A549 (cell line): ENCODE measurements around the gene EYA2. TPM values are rescaled to one million over a fixed set of nuclear protein-coding genes. Genes with fewer than 3 reads are reported as not detected.

Experiments
- ATAC-seq, 2 experiments: fragments of 200-7000 bp in 1 of 2; fragments of >200 bp in 1 of 2; cut with Nextera tagmentation in 1 of 2; cut with Tn5 transposase in 1 of 2; 3 replicates each; pipeline versions ENCODE4 v1.8.0 to v1.9.1; 2018 to 2020; ENCODE audit warnings: mild to moderate bottlenecking in 1 of 2, moderate library complexity in 1 of 2
- CTCF ChIA-PET: fragments of 300-600 bp; sonication (Branson Sonifier 250); formaldehyde crosslinking; extraction: SDS; loops from one replicate; lab custom pipeline; 2021; ENCODE audit warnings: antibody characterized with exemption, inconsistent platforms; lab: Yijun Ruan, JAX
- POLR2A ChIA-PET: fragments of 350-600 bp; formaldehyde crosslinking; extraction: SDS; loops from one replicate; lab custom pipeline; 2021; ENCODE audit warnings: antibody characterized with exemption, inconsistent platforms; lab: Yijun Ruan, JAX
- DNase-seq, 2 experiments: peaks; one replicate each; pipeline versions ENCODE4 v3.0.0 to v3.0.0-alpha.2; 2011 to 2016; ENCODE audit warnings: low read depth in 1 of 2, low spot score in 1 of 2
- FAIRE-seq: peaks from 2 replicates; lab custom pipeline; 2011; peaks lifted over from hg19 to GRCh38; lab: Jason Lieb, UNC
- H3K27ac ChIP-seq, 2 experiments: fragments of >200 bp; sonication (Bioruptor Twin); formaldehyde crosslinking; 3 replicates each; pipeline ENCODE4 v1.5.1; 2016 to 2017
- H3K4me1 ChIP-seq: fragments of >200 bp; sonication (Bioruptor Twin); formaldehyde crosslinking; 3 replicates; pipeline ENCODE4 v1.6.1; 2016
- H3K4me2 ChIP-seq: fragments of >200 bp; sonication (Bioruptor Twin); formaldehyde crosslinking; 3 replicates; pipeline ENCODE4 v1.6.1; 2016
- H3K4me3 ChIP-seq: fragments of >200 bp; sonication (Bioruptor Twin); formaldehyde crosslinking; 3 replicates; pipeline ENCODE4 v1.5.1; 2016
- H3K9me3 ChIP-seq: fragments of >200 bp; sonication (Bioruptor Twin); formaldehyde crosslinking; 3 replicates; pipeline ENCODE4 v1.6.1; 2016
- CBX8 ChIP-seq: fragments of 200-600 bp; sonication (generic); IDR thresholded peaks from 2 replicates; pipeline ENCODE4 v1.6.1; 2016
- CEBPB ChIP-seq, 2 experiments: fragments of >200 bp in 1 of 2; sonication (Bioruptor Twin) in 1 of 2; formaldehyde crosslinking in 1 of 2; IDR thresholded peaks; 2 replicates each; pipeline ENCODE4 v1.6.1; 2012 to 2016
- EHF ChIP-seq: fragments of 250-450 bp; sonication (Bioruptor Pico); IDR thresholded peaks from 2 replicates; pipeline ENCODE4 v1.5.0; 2020; ENCODE audit warnings: mild to moderate bottlenecking
- ESRRA ChIP-seq: fragments of 150-350 bp; IDR thresholded peaks from 2 replicates; pipeline ENCODE4 v1.6.1; 2014; ENCODE audit warnings: mild to moderate bottlenecking, low read length, borderline replicate concordance
- FOSL2 ChIP-seq, 2 experiments: fragments of 450-650 bp in 1 of 2; fragments of >200 bp in 1 of 2; sonication (Bioruptor Twin) in 1 of 2; formaldehyde crosslinking; IDR thresholded peaks; 2 replicates each; pipeline versions ENCODE4 v1.5.0 to v1.6.1; 2016 to 2020; ENCODE audit warnings: mild to moderate bottlenecking in 1 of 2, moderate library complexity in 1 of 2
- GATA3 ChIP-seq: IDR thresholded peaks from 2 replicates; pipeline ENCODE4 v1.6.1; 2012; ENCODE audit warnings: borderline replicate concordance
- HOXA7 ChIP-seq: fragments of 250-450 bp; sonication (Bioruptor Pico); IDR thresholded peaks from 2 replicates; pipeline ENCODE4 v1.5.0; 2020; ENCODE audit warnings: mild to moderate bottlenecking, moderate library complexity
- HOXB13 ChIP-seq: fragments of 250-450 bp; sonication (Bioruptor Pico); IDR thresholded peaks from 2 replicates; pipeline ENCODE4 v1.5.0; 2020; ENCODE audit warnings: low read depth, mild to moderate bottlenecking, moderate library complexity
- NFE2L2 ChIP-seq: fragments of 150-350 bp; conservative IDR thresholded peaks from 2 replicates; pipeline ENCODE4 v1.6.1; 2014; ENCODE audit warnings: low read length
- NPAS2 ChIP-seq: fragments of 250-450 bp; sonication (Bioruptor Pico); IDR thresholded peaks from 2 replicates; pipeline ENCODE4 v1.8.0; 2022; ENCODE audit warnings: mild to moderate bottlenecking, moderate library complexity, borderline replicate concordance
- RARB ChIP-seq: fragments of 250-450 bp; sonication (Bioruptor Pico); IDR thresholded peaks from 2 replicates; pipeline ENCODE4 v1.8.0; 2021; ENCODE audit warnings: mild to moderate bottlenecking, moderate library complexity
- RCOR1 ChIP-seq: fragments of 150-350 bp; IDR thresholded peaks from 2 replicates; pipeline ENCODE4 v1.6.1; 2014; ENCODE audit warnings: antibody characterized with exemption, low read length, low read depth
- RNF2 ChIP-seq: fragments of 200-600 bp; sonication (generic); IDR thresholded peaks from 2 replicates; pipeline ENCODE4 v1.6.1; 2016; ENCODE audit warnings: low read depth, mild to moderate bottlenecking, antibody characterized with exemption, moderate library complexity, borderline replicate concordance
- TFCP2L1 ChIP-seq: fragments of 250-450 bp; sonication (Bioruptor Pico); IDR thresholded peaks from 2 replicates; pipeline ENCODE4 v1.5.0; 2021; ENCODE audit warnings: mild to moderate bottlenecking
- ZC3H11A ChIP-seq: fragments of 450-650 bp; IDR thresholded peaks from 2 replicates; pipeline ENCODE4 v1.6.1; 2014; ENCODE audit warnings: antibody characterized with exemption, mild to moderate bottlenecking
- ZNF302 ChIP-seq: fragments of 250-450 bp; sonication (Bioruptor Pico); IDR thresholded peaks from 2 replicates; pipeline ENCODE4 v1.9.0; 2021; ENCODE audit warnings: inconsistent platforms, mild to moderate bottlenecking, moderate library complexity
- WGBS: methylation state at CpG from one replicate; pipeline ENCODE4 v1.1.6; 2017; ENCODE audit errors: missing lambda C conversion rate; 5-methylcytosine and 5-hydroxymethylcytosine counted together
- polyA plus RNA-seq, 4 experiments: library from polyadenylated mRNA; depleted of rRNA in 3 of 4; stranded (reverse); fragments of >200 nt; fragmentation: RNase III in 1 of 4; extraction: RNeasy Plus Mini Kit Qiagen cat#74134 plus additional on column Dnase treatment in 1 of 4; gene quantifications; 2 replicates in 3 of 4; 3 replicates in 1 of 4; pipeline ENCODE4 v1.2.3, GENCODE V29; 2011 to 2017
- TF ChIP-seq, protein P1 (sequence below): fragments of >200 bp; sonication (Bioruptor Twin); formaldehyde crosslinking; IDR thresholded peaks from 3 replicates; pipeline ENCODE4 v1.5.1; 2016
- TF ChIP-seq, protein P2 (sequence below): fragments of 250-450 bp; sonication (Bioruptor Pico); IDR thresholded peaks from 2 replicates; pipeline ENCODE4 v1.5.0; 2020; ENCODE audit warnings: low read depth, mild to moderate bottlenecking, moderate library complexity
- TF ChIP-seq, protein P3 (sequence below): IDR thresholded peaks from 2 replicates; pipeline ENCODE4 v1.6.1; 2012; ENCODE audit warnings: low read depth, borderline replicate concordance
- TF ChIP-seq, protein P4 (sequence below): fragments of >200 bp; sonication (Bioruptor Twin); formaldehyde crosslinking; IDR thresholded peaks from 2 replicates; pipeline ENCODE4 v1.6.1; 2016

Gene EYA2
- polyA plus RNA-seq, 2 of the 4 experiments (the other 2 are of a cell fraction), result 4.5 to 4.6 TPM

DNA sequence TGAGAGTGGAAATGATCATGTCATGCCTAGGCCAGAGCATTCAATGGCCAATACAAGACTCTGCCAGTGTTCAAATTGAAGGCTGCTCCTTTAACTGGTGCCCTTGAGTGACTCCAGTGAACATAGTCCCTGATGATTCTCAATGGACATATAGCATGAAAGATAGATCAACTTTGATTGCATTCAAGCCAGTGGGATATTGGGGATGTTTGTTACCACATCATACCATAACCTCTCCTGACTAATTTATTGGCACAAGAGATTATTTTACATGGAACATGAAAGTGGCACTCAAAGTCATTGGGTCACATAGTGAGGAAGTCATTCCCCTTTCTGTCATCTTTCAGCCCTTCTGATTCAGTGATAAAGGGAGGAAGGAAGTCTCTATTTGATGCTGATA is 139.0 kb downstream of the EYA2 start:
- peaks cover under 1% of the 10 kb centered on the region; the same call in 2 of the 3 replicates for H3K9me3 ChIP-seq
- FAIRE-seq, result no peak
- TF ChIP-seq ESRRA, result no peak
- TF ChIP-seq CBX8, result no peak
- no peak for TF ChIP-seq ZNF302 (CRISPR knock-in tag)
- no peak for TF ChIP-seq ZC3H11A
- no peak for TF ChIP-seq GATA3
- TF ChIP-seq FOSL2 (IDR thresholded peaks at IDR 0.05), result no peak
- TF ChIP-seq FOSL2 (CRISPR knock-in tag; IDR thresholded peaks at IDR 0.05), result no peak
- TF ChIP-seq, protein P1, sequence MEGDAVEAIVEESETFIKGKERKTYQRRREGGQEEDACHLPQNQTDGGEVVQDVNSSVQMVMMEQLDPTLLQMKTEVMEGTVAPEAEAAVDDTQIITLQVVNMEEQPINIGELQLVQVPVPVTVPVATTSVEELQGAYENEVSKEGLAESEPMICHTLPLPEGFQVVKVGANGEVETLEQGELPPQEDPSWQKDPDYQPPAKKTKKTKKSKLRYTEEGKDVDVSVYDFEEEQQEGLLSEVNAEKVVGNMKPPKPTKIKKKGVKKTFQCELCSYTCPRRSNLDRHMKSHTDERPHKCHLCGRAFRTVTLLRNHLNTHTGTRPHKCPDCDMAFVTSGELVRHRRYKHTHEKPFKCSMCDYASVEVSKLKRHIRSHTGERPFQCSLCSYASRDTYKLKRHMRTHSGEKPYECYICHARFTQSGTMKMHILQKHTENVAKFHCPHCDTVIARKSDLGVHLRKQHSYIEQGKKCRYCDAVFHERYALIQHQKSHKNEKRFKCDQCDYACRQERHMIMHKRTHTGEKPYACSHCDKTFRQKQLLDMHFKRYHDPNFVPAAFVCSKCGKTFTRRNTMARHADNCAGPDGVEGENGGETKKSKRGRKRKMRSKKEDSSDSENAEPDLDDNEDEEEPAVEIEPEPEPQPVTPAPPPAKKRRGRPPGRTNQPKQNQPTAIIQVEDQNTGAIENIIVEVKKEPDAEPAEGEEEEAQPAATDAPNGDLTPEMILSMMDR, result no peak
- no peak for TF ChIP-seq TFCP2L1 (CRISPR knock-in tag)
- no peak for TF ChIP-seq CEBPB (IDR thresholded peaks at IDR 0.05)
- TF ChIP-seq RCOR1, result no peak
- TF ChIP-seq, protein P2, sequence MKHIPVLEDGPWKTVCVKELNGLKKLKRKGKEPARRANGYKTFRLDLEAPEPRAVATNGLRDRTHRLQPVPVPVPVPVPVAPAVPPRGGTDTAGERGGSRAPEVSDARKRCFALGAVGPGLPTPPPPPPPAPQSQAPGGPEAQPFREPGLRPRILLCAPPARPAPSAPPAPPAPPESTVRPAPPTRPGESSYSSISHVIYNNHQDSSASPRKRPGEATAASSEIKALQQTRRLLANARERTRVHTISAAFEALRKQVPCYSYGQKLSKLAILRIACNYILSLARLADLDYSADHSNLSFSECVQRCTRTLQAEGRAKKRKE (CRISPR knock-in tag), result no peak
- no peak for TF ChIP-seq HOXA7 (CRISPR knock-in tag)
- no peak for TF ChIP-seq EHF (CRISPR knock-in tag)
- TF ChIP-seq, protein P3, sequence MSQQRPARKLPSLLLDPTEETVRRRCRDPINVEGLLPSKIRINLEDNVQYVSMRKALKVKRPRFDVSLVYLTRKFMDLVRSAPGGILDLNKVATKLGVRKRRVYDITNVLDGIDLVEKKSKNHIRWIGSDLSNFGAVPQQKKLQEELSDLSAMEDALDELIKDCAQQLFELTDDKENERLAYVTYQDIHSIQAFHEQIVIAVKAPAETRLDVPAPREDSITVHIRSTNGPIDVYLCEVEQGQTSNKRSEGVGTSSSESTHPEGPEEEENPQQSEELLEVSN, result no peak
- TF ChIP-seq RARB (CRISPR knock-in tag), result no peak
- TF ChIP-seq RNF2, result no peak
- no peak for TF ChIP-seq NFE2L2
- TF ChIP-seq HOXB13 (CRISPR knock-in tag), result no peak
- TF ChIP-seq, all 56 proteins: peak for 0
- Histone ChIP-seq H3K4me1 (no peaks in the 10 kb centered on the region), H3K27ac (no peak overlapping the region), H3K4me2 (no peak overlapping the region), H3K4me3 (no peak overlapping the region)
- ATAC-seq (no peak), DNase-seq (no peak)
- ChIA-PET CTCF (no interaction called here), POLR2A (no interaction called here)

DNA sequence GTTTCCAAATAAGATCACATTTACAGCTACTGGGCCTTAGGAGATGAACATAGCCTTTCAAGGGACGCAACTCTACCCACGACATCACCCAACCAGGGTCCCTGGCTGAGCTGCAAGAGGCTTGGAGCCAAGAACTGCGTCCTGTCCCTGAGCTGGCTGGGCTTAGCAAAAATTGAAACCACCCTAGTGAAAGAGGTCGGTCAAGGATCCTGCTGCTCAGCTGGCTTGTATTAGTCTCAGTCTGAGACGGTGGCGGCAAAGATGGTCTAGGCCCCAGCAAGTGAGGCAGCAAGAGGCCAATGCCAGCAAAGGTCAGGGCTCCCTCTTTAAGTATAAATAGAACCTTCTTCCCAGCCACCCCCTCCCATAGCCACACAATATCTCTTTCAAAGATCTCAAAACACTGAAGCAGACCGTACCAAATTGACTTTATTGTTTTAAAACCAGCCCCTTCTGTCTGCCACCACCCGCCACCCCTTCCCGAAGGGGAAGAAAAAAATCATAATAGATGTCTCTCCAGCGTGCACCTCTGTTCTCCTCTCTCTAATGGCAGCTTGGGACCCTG is 140.5 kb downstream of the EYA2 start:
- Histone ChIP-seq H3K4me1 (no peaks in the 10 kb centered on the region), H3K4me2 (no peak overlapping the region)
- POLR2A ChIA-PET, result no interaction called here
- WGBS, result 83% methylated on average over 10 of the region's 10 CpGs
- TF ChIP-seq FOSL2 (IDR thresholded peaks at IDR 0.05), result no peak
- TF ChIP-seq FOSL2 (CRISPR knock-in tag; IDR thresholded peaks at IDR 0.05), result no peak
- TF ChIP-seq, protein P4, sequence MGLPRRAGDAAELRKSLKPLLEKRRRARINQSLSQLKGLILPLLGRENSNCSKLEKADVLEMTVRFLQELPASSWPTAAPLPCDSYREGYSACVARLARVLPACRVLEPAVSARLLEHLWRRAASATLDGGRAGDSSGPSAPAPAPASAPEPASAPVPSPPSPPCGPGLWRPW, result no peak
- TF ChIP-seq, all 56 proteins: peak for 0
- Histone ChIP-seq H3K4me3 (no peak overlapping the region), H3K27ac (no peak overlapping the region), H3K9me3 (no peaks in the 10 kb centered on the region)
- ATAC-seq (no peak), FAIRE-seq (no peak), DNase-seq (no peak)
- CTCF ChIA-PET, result no interaction called here

DNA sequence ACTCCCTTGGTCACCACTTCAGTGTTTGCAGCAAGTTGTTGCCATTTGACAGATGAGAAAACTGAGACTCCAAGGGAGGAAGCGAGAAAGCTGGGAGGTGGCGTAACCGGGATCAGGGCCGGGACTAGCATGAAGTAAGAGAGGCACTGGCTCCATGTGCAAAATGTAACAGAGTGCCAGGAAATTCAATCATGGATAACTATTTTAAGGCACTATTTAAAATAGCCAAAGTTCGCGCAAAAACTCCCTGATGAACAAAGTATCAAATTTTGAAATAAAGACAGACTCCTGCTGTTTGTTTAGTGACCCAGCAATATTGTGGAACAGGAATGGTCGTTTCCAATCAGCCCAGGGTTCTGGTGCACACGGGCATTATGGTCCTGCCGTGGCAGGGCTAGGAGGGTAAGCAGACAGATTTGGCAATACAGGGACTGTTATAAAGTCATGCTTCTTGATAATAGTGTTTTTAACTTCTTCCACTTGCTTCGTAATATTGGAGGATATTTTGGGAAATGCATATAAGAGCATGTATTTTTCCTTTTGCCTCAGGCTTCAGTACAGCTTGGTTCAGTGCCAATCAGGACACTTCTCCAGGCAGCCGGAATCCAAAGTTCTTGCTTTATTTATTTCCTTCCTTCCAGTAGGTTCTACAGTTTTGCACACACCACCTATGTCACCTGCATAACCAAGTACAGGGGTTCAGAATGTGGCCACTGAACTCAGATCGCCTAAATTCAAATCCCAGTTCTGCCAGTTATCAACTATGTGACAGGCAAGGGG is 141.6 kb downstream of the EYA2 start:
- no peak overlapping the region for H3K27ac ChIP-seq
- no peak for FAIRE-seq
- ATAC-seq, result no peak
- no peak for DNase-seq
- H3K4me2 ChIP-seq, result no peak overlapping the region
- no peaks in the 10 kb centered on the region for H3K4me1 ChIP-seq
- ChIA-PET POLR2A (no interaction called here), CTCF (no interaction called here)
- TF ChIP-seq NPAS2 (CRISPR knock-in tag), result no peak
- no peaks in the 10 kb centered on the region for H3K9me3 ChIP-seq
- WGBS, result 83% methylated on average over 12 of the region's 12 CpGs
- H3K4me3 ChIP-seq, result no peak overlapping the region
